ENCODE data around the gene GABPB2. TPM values are rescaled to one million over a fixed set of nuclear protein-coding genes. Genes with fewer than 3 reads are reported as not detected.
A peak's percentile ranks its signal among the peaks of the same experiment; 100 is the strongest.

GABPB2 gene
- total RNA-seq = 18.1 TPM

DNA sequence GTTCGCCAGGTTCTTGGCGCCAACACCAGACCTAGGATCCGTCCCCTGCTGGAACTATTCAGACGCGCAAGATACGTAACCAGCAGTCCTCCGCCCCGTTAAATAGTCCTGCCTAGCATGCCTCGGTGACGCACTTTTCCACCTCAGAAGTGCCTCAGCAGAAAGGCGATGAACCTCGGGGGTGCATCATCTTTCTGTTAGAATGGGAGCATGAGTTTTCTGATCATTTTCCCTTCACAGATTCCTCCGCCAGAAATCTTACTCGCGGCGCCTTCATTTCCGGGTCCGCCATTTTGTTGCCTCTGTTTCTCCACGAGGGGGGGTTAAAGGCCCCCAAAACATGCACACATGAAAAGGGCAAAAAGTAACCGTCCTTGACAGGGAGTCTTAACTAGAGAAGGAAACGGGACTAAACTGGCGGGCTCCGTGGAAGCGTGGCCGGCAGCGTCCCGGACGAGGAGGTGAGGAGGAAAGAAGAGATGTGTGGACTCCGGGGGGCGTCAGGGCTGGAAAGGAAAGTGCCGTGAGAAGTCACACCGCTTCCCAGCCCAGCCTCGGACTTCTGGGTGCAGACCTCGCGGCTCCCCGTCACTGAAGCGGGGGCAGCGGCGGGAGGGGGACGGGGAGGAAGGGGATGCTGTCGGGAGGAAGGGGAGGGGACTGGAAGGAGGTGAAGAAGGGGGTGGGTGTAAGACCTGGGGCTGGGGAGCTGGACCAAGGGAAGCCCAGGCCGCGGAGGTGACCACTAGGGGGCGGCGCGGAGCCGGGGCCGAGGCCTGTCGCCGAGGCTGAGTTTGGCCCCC is at the start of gene GABPB2:
Gene GABPB2, plus strand, starts transcription at position 288 of the 803 bp plus-strand sequence. CDS start 17,429 bp downstream, outside the sequence.
- DNase-seq = peak; percentile 98

DNA sequence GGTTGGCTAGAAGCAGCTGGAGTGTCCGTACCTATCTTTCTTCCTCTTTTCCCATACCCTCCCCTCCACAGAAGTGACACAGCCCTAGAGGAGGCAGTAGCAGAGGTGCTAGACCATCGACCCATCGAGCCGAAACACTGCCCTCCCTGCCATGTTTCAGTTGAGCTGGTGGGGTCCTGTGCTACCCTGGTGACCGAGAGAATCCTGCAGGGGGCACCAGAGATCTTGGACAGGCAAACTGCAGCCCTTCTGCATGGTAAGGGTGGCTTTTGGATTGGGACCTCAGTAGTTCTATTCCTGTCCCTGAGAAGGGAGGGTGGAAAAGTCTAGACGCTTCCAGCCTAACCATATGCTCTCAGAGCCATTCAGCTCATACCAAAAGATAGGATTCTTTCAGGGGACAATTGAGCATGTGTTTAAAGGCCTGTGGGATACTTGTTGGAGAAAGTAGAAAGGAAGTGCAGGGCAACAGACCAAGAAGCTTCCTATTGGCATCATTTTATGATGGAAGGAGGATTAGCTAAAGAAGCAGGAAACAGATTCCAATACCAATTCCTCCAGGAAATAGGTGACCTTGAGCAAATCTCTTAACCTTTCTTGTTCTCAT is 45.9 kb upstream of the GABPB2 start:
- peak; percentile 83 for DNase-seq

DNA sequence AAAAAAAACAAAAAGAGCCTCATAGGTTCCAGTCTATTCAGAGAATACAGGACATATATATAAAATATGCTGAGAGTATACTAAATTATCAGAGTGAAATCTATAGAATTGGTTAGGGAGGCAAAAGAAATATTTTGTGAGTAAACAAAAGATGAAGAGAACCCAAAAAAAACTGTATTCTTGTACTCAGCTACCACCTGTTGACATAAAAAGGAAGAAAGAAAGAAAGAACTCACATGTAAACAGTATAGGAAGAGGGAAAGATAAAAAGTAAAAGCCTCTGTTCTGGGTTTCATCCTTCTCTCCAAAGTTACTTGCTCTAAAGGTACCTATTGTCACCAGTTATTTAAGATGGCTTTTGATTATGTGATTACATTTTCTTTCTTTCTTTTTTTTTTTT is 44.1 kb upstream of the GABPB2 start:
- DNase-seq = no peak

DNA sequence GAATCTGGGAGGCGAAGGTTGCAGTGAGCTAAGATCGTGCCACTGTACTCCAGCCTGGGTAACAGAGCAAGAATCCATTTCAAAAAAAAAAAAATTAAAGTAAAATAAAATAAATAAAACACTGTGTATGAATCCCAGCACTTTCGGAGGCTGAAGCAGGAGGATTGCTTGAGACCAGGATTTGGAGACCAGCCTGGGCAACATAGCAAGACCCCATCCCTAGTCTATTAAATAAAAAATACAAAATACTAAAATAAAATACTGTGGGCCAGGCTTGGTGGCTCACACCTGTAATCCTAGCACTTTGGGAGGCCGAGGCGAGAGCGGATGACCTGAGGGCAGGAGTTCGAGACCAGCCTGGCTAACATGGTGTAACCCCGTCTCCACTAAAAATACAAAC is 38.4 kb upstream of the GABPB2 start:
- no peak for DNase-seq

DNA sequence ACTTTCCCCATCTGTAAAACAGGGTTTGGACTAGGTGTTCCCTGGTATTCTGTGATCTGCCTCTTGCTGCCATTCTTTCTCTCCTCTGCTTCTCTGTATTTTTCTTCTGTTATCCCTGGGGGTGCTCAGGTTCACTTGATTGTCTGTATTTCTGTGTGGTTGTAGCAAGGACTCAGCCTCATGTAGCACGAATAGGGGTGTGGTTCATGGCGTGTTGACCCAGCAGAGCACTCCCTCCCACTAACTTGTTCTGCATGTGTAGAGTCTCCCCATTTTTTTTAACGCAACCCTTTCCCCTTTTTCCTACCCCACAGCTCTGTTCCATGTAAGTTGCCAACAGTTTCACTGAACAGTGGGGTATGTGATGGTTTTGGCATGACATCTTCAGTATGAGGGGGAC is 35.4 kb upstream of the GABPB2 start:
- no peak for DNase-seq

DNA sequence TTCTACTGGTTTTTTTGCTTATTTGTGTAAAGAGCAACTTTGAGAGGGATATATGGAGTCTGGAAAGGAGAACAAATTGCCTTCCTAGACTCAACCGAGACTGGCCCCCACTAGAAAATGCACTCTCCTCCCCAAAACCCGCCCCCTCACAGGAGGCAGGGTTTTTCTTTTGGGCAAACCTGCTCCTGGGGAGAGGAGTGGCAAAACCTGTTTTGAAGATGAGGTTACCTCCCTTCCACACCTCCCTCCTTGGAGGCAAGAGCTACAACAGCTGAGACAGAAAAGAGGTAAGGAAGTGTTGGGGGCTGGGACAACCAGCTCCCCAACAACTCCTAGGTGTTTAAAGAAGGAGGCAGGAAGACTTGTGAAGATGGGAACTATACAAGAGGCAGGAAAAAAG is 34.2 kb upstream of the GABPB2 start, which contains the start of gene BNIPL:
Gene BNIPL, plus strand, starts transcription at position 231 of the 400 bp plus-strand sequence. Its CDS starts 140 bp downstream, at position 371.
- DNase-seq = no peak

DNA sequence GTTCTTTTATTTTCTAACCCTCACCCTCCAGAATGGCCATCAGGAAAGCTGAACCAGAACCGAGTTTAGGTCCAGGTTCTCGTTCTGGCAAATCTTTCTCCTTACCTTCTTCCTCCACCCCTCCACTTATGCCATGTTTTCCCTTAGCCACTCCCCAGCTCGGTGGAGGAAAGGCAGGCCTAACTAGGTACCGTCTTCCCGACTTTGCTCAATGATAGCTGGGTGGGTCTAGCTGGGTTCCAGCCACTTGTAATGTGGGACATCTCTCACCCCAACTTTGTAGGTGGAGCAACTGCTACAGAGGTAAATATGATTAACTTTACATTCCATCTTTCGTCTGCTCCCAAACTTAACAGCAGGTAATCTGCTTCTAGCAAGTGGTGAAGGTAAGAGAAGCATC is 33.5 kb upstream of the GABPB2 start:
- no peak for DNase-seq

DNA sequence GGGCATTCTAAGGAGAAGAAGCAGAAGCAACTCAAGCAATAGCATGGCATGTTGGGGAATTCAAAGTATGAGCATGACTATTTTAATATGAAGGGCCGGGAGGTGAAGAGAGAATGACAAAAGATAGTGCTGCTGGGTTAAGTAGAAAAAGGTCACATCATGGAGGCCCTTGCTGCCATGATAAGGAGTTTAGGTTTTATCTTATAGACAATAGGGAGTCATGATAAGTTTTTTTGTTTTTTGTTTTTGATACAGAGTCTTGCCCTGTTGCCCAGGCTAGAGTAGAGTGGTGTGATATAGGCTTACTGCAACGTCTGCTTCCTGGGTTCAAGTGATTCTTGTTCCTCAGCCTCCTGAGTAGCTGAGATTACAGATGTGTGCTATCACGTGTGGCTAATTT is 31.0 kb upstream of the GABPB2 start:
- no peak for DNase-seq

DNA sequence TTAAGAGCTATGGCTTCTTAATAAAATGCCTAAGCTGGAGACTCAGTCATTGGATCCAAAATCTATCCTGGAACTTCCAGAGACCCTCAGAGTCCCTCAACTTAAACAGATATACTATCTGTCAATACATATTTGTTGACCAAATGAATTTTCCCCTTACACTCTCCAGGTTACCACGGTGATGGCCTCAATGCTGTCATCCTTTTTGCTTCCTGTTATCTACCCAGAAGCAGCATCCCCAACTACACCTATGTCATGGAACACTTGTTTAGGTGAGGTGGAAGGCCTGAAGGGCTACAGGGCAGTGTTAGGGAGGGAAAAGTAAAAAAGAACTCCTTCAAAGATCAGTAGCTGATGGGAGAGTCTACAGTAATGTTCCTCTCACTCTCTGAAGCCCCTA is 27.4 kb upstream of the GABPB2 start:
- DNase-seq = no peak

DNA sequence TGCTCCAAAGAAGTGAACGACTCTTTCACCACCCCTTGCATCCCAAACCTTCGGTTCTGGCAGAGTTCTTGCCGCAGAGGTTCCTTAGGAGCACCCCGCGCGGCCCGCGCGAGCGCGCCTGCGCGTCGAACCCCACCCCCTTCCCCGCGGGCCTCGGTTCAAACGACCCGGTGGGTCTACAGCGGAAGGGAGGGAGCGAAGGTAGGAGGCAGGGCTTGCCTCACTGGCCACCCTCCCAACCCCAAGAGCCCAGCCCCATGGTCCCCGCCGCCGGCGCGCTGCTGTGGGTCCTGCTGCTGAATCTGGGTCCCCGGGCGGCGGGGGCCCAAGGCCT is 23.0 kb upstream of the GABPB2 start, which contains the start of gene C1orf56:
Gene C1orf56, plus strand, starts transcription at position 161 of the 334 bp plus-strand sequence. Its CDS starts 97 bp downstream, at position 258.
- peak; percentile 84 for DNase-seq

DNA sequence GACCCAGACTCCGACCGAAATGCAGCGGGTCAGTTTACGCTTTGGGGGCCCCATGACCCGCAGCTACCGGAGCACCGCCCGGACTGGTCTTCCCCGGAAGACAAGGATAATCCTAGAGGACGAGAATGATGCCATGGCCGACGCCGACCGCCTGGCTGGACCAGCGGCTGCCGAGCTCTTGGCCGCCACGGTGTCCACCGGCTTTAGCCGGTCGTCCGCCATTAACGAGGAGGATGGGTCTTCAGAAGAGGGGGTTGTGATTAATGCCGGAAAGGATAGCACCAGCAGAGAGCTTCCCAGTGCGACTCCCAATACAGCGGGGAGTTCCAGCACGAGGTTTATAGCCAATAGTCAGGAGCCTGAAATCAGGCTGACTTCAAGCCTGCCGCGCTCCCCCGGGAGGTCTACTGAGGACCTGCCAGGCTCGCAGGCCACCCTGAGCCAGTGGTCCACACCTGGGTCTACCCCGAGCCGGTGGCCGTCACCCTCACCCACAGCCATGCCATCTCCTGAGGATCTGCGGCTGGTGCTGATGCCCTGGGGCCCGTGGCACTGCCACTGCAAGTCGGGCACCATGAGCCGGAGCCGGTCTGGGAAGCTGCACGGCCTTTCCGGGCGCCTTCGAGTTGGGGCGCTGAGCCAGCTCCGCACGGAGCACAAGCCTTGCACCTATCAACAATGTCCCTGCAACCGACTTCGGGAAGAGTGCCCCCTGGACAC is 22.5 kb upstream of the GABPB2 start:
- peak; percentile 80 for DNase-seq

DNA sequence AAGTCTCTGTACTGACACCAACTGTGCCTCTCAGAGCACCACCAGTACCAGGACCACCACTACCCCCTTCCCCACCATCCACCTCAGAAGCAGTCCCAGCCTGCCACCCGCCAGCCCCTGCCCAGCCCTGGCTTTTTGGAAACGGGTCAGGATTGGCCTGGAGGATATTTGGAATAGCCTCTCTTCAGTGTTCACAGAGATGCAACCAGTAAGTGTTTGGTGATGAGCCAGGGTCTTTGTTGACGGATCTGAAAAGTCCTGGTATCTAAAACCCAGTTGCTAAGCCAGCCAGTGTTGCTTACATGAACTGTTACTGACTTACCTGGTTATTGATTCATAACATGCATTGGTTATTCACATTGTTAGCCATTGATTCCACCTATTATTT is 21.9 kb upstream of the GABPB2 start:
- no peak for DNase-seq

DNA sequence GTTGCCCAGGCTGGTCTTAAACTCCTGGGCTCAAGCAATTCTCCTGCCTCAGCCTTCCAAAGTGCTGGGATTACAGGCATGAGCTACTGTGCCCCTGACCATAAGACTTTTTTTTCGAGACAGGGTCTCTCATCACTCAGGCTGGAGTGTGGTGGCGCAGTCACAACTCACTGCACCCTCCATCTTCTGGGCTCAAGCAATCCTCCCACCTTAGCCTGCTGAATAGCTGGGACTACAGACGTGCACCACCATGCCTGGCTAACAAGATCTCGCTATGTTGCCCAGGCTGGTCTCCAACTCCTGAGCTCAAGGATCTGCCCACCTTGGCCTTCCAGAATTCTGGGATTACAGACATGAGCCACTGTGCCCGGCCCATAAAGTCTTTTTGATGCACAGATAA is 21.1 kb upstream of the GABPB2 start:
- no peak for DNase-seq

DNA sequence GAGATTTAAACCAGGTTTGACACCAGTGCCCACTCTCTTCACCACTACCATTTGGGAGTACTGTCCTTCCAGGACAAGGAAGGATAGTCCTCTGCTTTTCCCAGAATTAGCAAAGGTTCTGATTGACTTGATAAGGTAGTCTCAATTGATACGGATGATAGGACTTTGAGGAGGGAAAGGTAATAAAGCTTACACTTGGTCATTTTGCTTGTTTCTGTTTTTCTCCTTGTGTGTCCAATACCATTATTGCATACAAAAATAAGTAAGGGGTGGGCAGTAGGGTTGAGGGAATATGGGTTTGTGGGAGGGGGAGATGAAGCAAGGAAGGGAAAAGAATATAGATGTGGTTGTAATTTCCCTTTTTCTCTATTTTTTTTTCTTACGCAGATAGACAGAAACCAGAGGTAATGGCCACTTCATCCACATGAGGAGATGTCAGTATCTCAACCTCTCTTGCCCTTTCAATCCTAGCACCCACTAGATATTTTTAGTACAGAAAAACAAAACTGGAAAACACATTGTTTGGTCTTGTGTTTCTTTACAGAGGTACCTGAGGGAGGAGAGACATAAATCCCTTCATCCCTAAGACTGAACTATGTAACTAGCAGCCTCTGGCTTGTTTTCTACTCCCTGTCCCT is 20.4 kb upstream of the GABPB2 start:
- DNase-seq = no peak

DNA sequence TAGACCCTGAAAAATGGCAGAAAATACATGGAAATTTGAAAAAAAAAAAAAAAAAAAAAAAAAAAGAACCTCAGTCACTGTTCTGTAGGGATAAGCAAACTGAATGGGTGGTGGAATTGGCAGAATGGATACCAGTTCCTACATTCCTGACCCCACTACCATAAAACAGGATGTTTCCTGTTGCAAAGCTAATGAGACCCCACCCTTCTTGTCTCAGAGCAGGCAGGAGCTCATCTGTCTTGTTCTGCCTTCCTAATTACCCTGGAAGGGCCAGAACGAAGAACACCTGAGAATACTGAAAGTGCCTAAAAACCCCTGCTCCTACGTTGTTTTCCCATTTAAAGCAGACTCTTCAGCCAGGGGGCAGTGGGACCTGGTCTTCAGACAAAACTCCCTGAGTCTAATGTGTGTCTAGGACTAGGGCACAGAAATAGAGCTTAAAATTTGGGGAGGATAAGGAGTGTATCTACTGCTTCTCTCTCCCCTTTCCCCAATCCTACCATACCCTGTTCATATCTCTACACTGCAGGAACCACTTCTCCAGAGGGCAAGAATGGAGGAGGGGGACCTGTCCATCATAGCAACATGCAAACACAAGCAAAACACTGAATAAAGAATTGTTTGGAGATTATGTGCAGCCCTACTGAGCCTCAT is 19.1 kb upstream of the GABPB2 start:
- no peak for DNase-seq

DNA sequence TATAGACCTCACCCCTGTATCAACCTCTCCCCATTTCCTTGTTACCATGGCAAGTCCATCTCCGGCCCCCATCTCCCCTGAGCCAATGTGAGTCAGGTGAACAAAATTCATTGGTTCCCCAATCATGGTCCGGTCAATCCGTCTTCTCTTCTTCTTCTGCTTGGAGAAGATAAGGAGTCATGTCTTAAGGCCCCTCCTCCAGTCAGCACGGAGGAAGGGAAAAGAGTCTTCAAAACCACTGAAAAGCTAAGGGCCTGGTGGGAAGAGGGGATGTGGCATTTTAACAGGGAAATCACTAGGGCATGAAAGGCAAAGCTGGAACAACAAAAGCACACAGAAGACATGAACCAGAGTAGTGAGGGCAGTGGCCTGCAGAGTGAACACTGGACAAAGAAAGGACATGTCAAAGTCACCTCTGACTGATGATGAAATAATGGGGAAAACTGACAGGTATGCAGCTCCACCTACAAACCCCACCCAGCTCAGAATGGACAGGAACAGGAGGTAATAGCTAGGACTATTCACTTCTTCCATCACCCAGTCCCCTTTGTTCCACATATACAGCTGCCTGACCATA is 15.5 kb upstream of the GABPB2 start:
- DNase-seq = no peak

DNA sequence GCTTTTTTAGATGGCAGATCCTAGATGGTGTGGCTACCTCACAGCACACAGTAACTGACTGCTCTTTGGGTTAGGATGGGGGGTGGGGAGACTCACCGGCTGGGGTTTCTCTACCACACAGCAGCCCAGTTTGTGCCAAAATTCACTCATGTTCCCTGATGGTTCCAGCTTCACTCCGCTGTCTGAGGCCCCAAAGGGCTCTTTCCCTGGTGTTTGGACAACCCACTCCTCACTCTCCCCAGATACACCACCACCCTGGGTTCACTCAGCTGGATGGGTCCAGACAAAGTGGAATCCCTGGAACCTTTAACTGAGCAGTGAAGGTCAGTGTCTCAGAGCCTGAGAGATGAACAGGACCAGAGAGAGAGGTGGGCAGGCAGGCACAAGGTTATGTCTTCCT is 15.0 kb upstream of the GABPB2 start:
- DNase-seq = no peak

DNA sequence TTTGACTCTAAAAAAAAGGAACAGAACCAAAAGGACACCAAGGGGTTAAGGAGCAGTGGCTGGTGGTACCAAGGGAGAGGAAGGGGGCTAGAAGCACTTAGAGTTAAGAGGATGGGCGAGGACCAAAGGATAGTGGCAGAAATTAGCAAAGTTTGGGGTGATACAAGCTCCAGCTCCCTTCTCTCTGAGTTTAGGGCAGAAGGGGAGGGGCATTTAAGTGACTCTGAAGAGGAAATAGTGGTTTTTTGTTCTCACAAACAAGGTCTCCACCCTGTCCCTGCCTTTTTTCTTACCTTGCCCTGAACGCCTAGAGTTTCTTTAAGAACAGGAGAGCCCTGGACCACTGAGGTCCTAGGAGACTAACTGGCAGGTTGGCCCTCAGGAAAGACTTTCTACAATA is 14.4 kb upstream of the GABPB2 start:
- no peak for DNase-seq

DNA sequence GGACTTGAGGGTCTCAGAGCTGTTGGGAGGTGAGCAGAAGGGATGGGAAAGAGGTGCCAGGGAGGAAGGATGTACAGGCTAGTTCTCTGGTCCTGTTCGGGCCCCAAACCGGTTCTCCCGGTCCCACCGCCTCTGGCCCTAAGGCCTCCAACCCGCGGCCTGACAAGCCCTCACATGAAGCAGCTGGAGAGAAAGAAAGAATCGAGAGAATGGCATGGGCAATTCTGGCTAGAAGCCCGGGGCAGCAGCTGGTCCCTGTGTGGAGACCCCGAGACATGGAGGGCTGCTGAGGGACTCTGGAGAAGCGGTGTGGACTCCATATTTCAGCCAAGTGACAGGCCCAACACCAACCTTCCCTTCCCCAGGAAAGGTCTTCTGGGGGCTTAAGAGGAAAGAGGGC is 11.9 kb upstream of the GABPB2 start:
- peak; percentile 90 for DNase-seq

DNA sequence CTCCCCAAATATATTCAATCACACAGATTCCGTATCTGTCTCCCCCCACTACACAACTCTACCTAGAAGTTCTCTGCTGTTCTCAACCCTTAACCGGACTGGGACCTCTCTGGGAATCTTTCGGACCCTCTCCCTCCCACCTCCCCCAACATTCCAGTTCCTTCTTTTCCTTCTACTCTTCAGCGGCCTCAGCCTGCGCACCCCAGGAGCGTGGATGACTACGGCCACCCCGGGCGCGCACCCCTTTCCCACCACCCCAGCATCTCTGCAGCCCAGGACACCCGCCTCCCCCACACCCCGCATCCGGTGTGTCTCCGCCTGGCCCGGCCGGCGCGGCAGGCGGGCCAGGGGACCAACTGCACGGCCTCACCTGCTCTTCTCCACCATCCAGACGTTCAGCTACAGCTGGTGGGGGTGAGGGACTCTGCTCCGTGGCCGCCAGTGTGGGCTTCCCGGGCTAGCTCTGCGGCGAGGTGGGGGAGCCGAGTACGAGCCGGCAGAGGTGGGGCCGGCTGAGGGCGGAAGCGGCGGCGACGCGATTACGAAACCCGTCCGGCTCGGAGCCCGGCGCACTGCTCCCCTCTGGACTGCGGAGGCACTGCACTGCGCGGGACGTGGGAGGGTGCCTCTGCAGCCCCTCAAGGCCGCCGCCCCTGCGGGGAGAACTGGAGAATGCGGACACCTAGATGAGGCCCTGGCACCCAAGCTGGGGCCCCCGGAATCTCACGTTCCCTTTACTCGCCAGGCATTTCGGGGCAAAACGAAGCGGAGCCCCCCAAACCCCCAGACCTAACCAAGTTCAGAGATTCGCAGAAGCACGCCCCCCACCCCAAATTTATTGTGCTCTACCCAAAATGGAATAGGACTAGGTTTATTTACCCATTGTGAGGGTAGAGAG is 11.2 kb upstream of the GABPB2 start, which contains the start of gene CDC42SE1:
Gene CDC42SE1, minus strand, starts transcription at position 514 of the 898 bp plus-strand sequence. CDS start 3,892 bp downstream, outside the sequence.
- DNase-seq = peak; percentile 95
